HCT116 (cell line): Measurements from ENCODE around the gene PAM16. TPM values are rescaled to one million over a fixed set of nuclear protein-coding genes. Genes with fewer than 3 reads are reported as not detected.

Experiments used
- ATAC-seq: fragments of 200-7000 bp; cut with Tn5 transposase; 2 replicates; pipeline ENCODE4 v1.9.1; 2020; ENCODE audit warnings: mild to moderate bottlenecking, moderate library complexity
- BruUV-seq: library from RNA; stranded (reverse); fragments of 400-500 nt; replicated peaks from 2 replicates; lab custom pipeline; 2021; lab: Mats Ljungman, UMichigan
- CTCF ChIA-PET: fragments of 300-600 bp; sonication (Branson Sonifier 250); formaldehyde crosslinking; loops from one replicate; lab custom pipeline; 2021; ENCODE audit warnings: antibody characterized with exemption; lab: Charles Lee
- POLR2A ChIA-PET: fragments of 300-600, 350-600 bp; sonication (Branson Sonifier 250); formaldehyde crosslinking; loops from one replicate; lab custom pipeline; 2021; ENCODE audit warnings: antibody characterized with exemption; lab: Charles Lee
- RAD21 ChIA-PET, 2 experiments: fragments of 300-600 bp; sonication (Branson Sonifier 250); formaldehyde crosslinking; loops; one replicate each; lab custom pipeline; 2023; ENCODE audit warnings: low total read pairs in 2 of 2; ENCODE audit not compliant: uncharacterized antibody in 2 of 2, unreplicated experiment in 2 of 2, low non-redundant PET in 1 of 2; lab: Charles Lee
- DNase-seq: peaks from one replicate; pipeline ENCODE4 v3.0.0-alpha.2; 2010; ENCODE audit warnings: low read depth, low spot score
- H2AFZ ChIP-seq: fragments of 200-600 bp; shearing (Covaris generic), sonication (generic); 2 replicates; pipeline ENCODE4 v1.6.1; 2017; ENCODE audit warnings: low read depth, mixed run types, mixed read lengths, antibody characterized with exemption, low read length; ENCODE audit not compliant: poor library complexity, severe bottlenecking
- H3K27ac ChIP-seq: 2 replicates; pipeline ENCODE4 v1.5.1; 2012; ENCODE audit warnings: low read depth, low read length
- H3K27me3 ChIP-seq: fragments of 200-600 bp; sonication (generic); 2 replicates; pipeline ENCODE4 v1.6.1; 2016; ENCODE audit warnings: mixed run types, low read length, mixed read lengths; ENCODE audit not compliant: insufficient read depth
- H3K36me3 ChIP-seq, 2 experiments: fragments of 200-500 bp in 1 of 2; fragments of 200-600 bp in 1 of 2; sonication (Bioruptor generic) in 1 of 2; sonication (generic) in 1 of 2; 2 replicates each; pipeline versions ENCODE4 v1.5.1 to v1.6.1; 2014 to 2016; ENCODE audit warnings: low read length in 2 of 2, inconsistent platforms in 1 of 2, mixed read lengths in 1 of 2, mixed run types in 1 of 2; ENCODE audit not compliant: insufficient read depth in 2 of 2, control insufficient read depth in 1 of 2
- H3K4me1 ChIP-seq, 2 experiments: fragments of 200-600 bp in 1 of 2; sonication (generic) in 1 of 2; 2 replicates each; pipeline versions ENCODE4 v1.5.1 to v1.6.1; 2012 to 2017; ENCODE audit warnings: low read length in 2 of 2, inconsistent platforms in 1 of 2, mild to moderate bottlenecking in 1 of 2, mixed read lengths in 1 of 2, mixed run types in 1 of 2, moderate library complexity in 1 of 2; ENCODE audit not compliant: insufficient read depth in 2 of 2, control insufficient read depth in 1 of 2
- H3K4me2 ChIP-seq: fragments of 200-600 bp; sonication (generic); 2 replicates; pipeline ENCODE4 v1.6.1; 2017; ENCODE audit warnings: mixed run types, low read length, mixed read lengths
- H3K4me3 ChIP-seq, 2 experiments: fragments of 200-600 bp in 1 of 2; sonication (generic) in 1 of 2; replicated peaks in 1 of 2; 2 replicates each; pipeline ENCODE4 v1.5.1; 2011 to 2016; ENCODE audit warnings: low read length in 2 of 2, control low read depth in 1 of 2, low read depth in 1 of 2, mild to moderate bottlenecking in 1 of 2, mixed read lengths in 1 of 2, mixed run types in 1 of 2
- H3K79me2 ChIP-seq: fragments of 200-600 bp; sonication (generic); 2 replicates; pipeline ENCODE4 v1.6.1; 2017; ENCODE audit warnings: mild to moderate bottlenecking, mixed run types, low read length, moderate library complexity, mixed read lengths; ENCODE audit not compliant: insufficient read depth
- H3K9ac ChIP-seq: fragments of 200-600 bp; sonication (generic); 2 replicates; pipeline ENCODE4 v1.6.1; 2016; ENCODE audit warnings: low read length, mixed read lengths
- H3K9me2 ChIP-seq: fragments of 200-600 bp; sonication (generic), shearing (Covaris generic); 2 replicates; pipeline ENCODE4 v1.6.1; 2017; ENCODE audit warnings: mixed run types, mild to moderate bottlenecking, moderate library complexity; ENCODE audit not compliant: insufficient read depth
- H3K9me3 ChIP-seq, 2 experiments: fragments of 200-500 bp in 1 of 2; fragments of 200-600 bp in 1 of 2; sonication (Bioruptor generic) in 1 of 2; sonication (generic) in 1 of 2; 2 replicates each; pipeline ENCODE4 v1.6.1; 2014 to 2017; ENCODE audit warnings: low read length in 2 of 2, mixed read lengths in 2 of 2, inconsistent platforms in 1 of 2, low read depth in 1 of 2, mild to moderate bottlenecking in 1 of 2, mixed run types in 1 of 2, moderate library complexity in 1 of 2; ENCODE audit not compliant: control insufficient read depth in 1 of 2, insufficient read depth in 1 of 2
- H4K20me1 ChIP-seq: fragments of 200-600 bp; sonication (generic), shearing (Covaris generic); 2 replicates; pipeline ENCODE4 v1.6.1; 2017; ENCODE audit warnings: mixed run types, mild to moderate bottlenecking, moderate library complexity; ENCODE audit not compliant: insufficient read depth
- ATF3 ChIP-seq: IDR thresholded peaks from 2 replicates; pipeline ENCODE4 v1.6.1; 2012
- ELF1 ChIP-seq: IDR thresholded peaks from 2 replicates; pipeline ENCODE4 v1.6.1; 2012; ENCODE audit warnings: low read depth, borderline replicate concordance
- MAX ChIP-seq: IDR thresholded peaks from 2 replicates; pipeline ENCODE4 v1.6.1; 2012
- POLR2A ChIP-seq: IDR thresholded peaks from 2 replicates; pipeline ENCODE4 v1.7.0; 2011; ENCODE audit warnings: borderline replicate concordance; ENCODE audit not compliant: insufficient read depth, insufficient read length; ENCODE audit errors: extremely low read depth
- POLR2AphosphoS5 ChIP-seq: IDR thresholded peaks from 2 replicates; pipeline ENCODE4 v1.6.1; 2011; ENCODE audit warnings: mild to moderate bottlenecking, low read depth, low read length, moderate library complexity
- RAD21 ChIP-seq: IDR thresholded peaks from 2 replicates; pipeline ENCODE4 v1.6.1; 2012; ENCODE audit warnings: low read depth, mild to moderate bottlenecking
- REST ChIP-seq: IDR thresholded peaks from 2 replicates; pipeline ENCODE4 v1.6.1; 2012; ENCODE audit warnings: low read depth
- TCF7L2 ChIP-seq: IDR thresholded peaks from 2 replicates; pipeline ENCODE4 v1.7.0; 2011; ENCODE audit warnings: borderline replicate concordance, inconsistent platforms; ENCODE audit not compliant: insufficient read depth, insufficient read length; ENCODE audit errors: extremely low read depth
- YY1 ChIP-seq: IDR thresholded peaks from 2 replicates; pipeline ENCODE4 v1.6.1; 2011; ENCODE audit warnings: low read length, low read depth, moderate library complexity, mild to moderate bottlenecking; ENCODE audit not compliant: insufficient replicate concordance; ENCODE audit errors: extremely low read depth
- intact Hi-C: fragments of 100-400 bp; cut with micrococcal nuclease; formaldehyde crosslinking; loops from 2 replicates; pipeline ENCODE4 v1.10.0; 2022
- total RNA-seq: library from RNA; stranded (reverse); gene quantifications from one replicate; pipeline ENCODE4 v1.2.1, GENCODE V29; 2021; ENCODE audit not compliant: unreplicated experiment

Gene PAM16
- total RNA-seq, 1 experiment from 2014 or later = 102 TPM

- Histone ChIP-seq H3K9me3 (no peaks in the 10 kb centered on the region), H4K20me1 (no peaks in the 10 kb centered on the region), H3K9me2 (no peaks in the 10 kb centered on the region), H3K4me1 (peaks cover 13 to 38% of the 10 kb centered on the region in 2 experiments), H3K79me2 (no peaks in the 10 kb centered on the region), H3K27me3 (no peaks in the 10 kb centered on the region), H3K4me3 (no peak overlapping the region), H2AFZ (no peak overlapping the region), H3K36me3 (no peaks in the 10 kb centered on the region), H3K9ac (no peak overlapping the region), H3K27ac (no peak overlapping the region), H3K4me2 (no peak overlapping the region)
- ChIA-PET RAD21 (no interaction called here), POLR2A (no interaction called here), CTCF (interaction anchor here (1.0 kb wide), 1 partner anchor 13 kb away, joined by 3 read pairs; no protein-coding TSS in a partner anchor)
- TF ChIP-seq ATF3 (no peak), TCF7L2 (no peak), POLR2A (no peak), MAX (no peak), REST (no peak), RAD21 (no peak), ELF1 (no peak), YY1 (no peak), POLR2AphosphoS5 (no peak)
- no peak for ATAC-seq
- intact Hi-C loops = no loop called here
- DNase-seq = no peak
- BruUV-seq = no TSS peak
Observed at GRCh38 chr16:4364196-4365013, 13.3 kb upstream of the PAM16 start.
